ENCODE data around the gene NRL.

Gene NRL

DNA sequence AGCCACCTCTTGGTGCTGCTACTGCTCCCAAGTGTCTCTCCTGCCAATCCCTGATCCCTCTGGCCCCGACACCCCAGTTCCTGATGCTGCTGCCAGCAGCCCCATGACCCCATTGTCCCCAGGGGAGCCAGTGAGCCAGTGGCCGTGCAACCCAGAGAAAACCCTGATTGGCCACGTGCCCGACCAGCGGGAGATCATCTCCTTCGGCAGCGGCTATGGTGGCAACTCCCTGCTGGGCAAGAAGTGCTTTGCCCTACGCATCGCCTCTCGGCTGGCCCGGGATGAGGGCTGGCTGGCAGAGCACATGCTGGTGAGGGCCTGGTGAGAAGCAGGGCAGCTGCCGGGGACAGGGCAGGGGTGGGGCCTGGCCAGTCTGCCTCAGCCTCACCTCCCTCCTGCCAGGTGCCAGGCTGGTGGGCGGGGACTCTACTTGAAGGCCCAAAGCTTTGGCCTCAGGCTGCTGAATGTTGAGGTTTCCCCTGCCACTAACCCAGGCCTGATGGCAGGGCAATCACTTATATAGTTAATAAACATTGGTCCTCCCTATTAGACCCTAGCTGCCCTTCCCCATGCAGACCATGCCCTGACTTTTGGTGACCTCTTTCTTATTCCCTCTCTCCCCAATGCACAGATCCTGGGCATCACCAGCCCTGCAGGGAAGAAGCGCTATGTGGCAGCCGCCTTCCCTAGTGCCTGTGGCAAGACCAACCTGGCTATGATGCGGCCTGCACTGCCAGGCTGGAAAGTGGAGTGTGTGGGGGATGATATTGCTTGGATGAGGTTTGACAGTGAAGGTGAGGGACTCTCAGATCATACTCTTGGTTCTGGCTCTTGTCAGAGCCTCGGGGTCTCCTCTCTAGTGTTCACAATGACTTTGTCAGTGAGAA, 15.6 kb downstream of the NRL start:
- no peak for DNase-seq

DNA sequence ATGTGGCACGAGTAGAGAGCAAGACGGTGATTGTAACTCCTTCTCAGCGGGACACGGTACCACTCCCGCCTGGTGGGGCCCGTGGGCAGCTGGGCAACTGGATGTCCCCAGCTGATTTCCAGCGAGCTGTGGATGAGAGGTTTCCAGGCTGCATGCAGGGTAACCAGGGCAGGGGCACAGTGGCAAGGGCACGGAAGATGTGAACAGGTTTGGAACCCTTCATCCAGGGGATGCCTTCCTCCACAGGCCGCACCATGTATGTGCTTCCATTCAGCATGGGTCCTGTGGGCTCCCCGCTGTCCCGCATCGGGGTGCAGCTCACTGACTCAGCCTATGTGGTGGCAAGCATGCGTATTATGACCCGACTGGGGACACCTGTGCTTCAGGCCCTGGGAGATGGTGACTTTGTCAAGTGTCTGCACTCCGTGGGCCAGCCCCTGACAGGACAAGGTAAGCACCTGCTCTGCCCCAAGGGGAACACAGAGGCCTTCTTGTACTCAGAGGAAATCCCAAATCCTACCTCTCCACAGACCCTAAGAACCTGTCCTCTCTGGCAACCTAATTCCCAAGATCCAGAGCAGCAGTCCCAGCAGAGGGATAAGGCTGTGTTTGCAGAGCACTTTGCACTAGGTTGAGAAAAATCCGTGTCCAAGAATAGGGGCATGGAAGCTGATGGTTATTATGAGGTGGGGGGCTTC, 16.4 kb downstream of the NRL start:
- DNase-seq: no peak

DNA sequence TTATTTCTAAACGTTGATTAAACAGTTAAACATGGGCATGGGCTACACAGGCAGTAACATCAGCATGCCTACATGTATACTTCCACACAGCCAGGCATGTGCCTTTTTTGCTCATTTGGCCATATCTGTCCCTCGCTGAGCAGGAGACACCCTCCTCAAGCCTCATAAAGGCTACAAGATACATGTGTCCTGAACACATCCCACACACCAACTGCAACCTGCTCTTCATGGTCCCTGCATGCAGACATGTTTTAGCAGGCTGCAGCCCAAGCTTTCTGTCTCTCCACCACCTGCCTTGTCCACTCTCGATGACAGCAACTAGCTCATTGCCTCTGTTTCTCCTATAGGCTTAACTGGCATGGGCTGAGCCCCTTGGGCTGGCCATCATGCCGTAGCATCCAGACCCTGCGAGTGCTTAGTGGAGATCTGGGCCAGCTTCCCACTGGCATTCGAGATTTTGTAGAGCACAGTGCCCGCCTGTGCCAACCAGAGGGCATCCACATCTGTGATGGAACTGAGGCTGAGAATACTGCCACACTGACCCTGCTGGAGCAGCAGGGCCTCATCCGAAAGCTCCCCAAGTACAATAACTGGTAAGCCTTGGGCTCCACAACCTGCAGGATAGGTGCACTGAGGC, 18.1 kb downstream of the NRL start:
- no peak for DNase-seq

DNA sequence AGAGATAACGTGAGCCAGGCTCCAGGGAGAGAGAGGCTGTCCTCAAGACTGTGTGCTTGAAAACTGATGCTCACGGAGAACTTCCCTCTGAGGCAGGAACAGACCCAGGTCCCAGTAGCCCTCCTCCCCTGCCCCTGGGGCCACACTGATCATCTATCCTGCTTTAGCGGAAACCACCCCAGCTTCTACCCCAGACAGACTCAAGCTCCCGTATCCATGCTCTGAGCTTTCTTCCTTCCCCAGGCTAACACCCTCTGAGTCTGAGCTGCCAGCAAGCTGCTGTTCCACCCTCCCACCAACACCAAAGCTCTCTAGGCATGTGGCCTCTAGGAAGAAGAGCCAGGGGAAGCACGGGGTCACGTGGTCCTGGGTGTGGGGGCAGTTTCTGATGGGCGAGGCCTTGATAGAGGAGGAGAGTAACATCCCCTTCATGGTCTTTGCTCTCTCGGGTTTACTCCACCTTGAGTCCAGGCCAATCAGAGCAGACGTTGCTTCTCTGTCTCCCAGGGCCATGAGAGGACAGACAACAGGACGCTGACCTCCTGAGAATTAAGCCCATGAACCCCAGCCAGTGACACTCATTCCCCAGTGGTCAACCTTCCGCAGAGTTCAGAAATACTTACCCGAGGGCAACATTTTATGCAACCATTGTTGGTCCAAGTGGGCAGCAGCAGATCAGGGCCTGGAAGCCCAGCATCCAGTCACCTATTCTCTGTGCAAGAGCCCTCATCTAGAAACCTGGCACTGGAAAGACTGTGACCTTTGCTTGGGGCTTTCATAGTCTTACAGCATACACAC, 19.3 kb downstream of the NRL start:
- DNase-seq: peak; percentile 47 to 57

DNA sequence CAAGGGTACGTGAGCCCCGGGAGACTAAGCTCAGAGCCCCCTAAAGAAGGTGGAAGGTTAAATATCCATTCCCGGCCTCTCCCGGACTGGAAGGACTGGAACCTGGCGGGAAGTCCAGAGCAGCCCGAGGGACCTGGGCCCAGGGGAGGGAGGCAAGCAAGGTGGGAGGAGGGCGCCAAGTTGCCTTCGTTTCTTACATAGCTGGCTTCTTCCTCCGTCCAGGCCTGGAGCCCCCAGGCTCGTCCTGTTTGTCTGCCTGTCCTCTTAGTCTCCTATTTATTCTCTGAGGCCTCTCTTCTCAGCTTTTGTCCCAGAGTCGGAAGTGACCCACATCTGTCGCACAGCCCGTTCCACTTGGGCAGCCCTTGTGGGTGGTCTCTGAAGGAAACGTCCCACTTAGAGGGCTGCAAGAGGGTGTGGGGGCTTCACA, 19.9 kb downstream of the NRL start:
- DNase-seq: no peak

DNA sequence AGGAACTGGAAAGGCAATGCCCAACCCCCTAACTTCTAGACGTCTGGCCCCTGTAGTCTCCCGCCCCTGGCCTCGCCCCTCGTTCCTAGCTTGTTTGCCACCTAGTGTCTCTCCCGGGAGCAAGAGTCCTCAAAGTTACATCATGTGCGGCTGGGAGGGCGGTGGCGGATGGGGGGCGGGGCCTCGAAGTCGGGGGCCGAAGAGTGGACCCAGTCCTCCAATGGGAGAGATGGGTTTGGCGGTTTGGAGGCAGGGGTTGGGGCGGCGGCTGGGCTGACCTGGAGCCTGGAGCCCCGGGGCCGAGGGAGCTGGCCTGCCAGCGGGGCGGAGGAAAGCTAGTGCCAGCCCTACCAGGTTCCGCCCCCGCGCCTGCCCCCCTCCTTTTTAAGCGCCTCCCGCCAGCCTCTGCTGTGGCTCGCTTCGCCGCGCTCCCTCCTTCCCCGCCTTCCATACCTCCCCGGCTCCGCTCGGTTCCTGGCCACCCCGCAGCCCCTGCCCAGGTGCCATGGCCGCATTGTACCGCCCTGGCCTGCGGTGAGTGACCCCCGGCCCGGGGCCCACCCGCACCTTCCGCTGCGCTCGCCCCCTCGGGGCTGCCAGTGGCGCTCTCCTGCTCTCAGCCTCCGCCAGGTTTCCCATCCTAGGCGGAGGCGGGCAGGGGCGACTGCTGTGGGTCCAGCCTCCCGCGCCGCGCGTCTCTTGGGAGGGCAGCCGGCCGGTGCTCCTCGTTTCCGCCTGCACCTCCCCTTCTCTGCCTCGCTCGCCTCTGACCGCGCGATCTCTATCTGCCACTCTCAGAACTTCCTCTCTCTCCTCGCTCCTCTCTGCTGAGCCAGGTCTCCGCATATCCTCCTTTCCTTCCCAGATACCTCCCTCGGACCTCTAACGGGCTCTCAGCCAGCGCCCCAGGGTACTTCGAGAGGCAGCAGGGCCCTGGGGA, 20.6 kb downstream of the NRL start, which contains the start of gene PCK2:
PCK2 (plus strand) TSS at position 411 of the 940 bp plus-strand sequence; CDS start at position 506, 95 bp downstream.
- DNase-seq: peak; percentile 76 to 80

DNA sequence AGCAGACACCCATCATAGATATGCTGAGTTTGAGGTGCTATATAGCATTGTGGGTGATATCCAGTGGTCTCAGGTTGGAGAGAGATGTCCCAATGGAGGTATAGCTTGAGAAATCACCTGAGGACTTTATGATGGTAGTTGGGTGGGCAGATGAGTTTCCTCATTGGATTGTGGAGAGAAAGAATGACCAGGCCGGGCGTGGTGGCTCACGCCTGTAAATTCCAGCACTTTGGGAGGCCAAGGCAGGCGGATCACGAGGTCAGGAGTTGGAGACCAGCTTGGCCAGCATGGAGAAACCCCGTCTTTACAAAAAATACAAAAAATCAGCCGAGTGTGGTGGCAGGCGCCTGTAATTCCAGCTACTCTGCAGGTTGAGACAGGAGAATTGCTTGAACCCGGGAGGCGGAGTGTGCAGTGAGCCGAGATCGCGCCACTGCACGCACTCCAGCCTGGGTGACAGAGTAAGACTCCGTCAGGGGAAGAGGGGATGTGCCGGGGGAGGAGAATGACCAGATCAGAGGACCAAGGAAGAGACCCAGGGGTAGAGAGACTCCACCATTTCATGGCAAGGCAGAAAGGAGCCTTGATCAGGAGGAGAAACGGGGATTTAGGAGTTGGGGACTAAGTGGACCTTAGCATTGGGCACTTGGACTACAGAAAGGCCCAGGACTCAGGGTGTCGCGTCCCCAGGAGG, 21.4 kb downstream of the NRL start:
- DNase-seq: no peak

DNA sequence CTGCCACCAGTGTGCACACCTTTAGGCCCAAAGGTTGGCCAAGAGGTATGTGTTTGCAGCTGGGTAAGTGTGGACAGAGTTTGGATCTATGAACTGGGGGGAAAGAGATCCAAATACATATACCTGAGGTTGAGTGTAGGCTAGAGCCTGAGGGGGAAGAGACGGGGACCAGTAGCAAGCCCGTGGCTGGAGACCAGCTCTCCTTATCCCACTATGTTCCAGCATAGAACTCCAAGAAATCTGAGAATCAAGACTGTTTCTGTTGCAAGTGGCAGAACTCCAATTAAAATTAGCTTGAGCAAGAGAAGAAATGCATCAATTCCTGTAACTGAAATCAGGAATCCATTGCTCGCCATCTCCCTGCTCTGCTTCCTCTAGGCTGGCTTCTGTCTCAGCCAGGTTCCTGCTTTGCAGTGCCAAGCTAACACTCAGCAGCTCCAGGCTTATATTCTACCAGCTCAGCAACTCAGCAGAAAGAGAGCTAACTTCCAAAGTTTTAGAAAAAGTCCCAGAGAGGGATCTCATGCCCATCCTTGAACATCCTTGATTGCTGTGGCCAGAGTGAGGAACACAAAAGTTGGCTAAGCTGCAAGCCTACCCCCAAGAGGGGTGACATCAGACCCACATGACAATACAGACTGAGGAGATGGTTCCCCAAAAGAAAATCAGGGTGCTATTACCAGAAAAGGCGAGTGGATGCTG, 22.1 kb downstream of the NRL start:
- no peak for DNase-seq

DNA sequence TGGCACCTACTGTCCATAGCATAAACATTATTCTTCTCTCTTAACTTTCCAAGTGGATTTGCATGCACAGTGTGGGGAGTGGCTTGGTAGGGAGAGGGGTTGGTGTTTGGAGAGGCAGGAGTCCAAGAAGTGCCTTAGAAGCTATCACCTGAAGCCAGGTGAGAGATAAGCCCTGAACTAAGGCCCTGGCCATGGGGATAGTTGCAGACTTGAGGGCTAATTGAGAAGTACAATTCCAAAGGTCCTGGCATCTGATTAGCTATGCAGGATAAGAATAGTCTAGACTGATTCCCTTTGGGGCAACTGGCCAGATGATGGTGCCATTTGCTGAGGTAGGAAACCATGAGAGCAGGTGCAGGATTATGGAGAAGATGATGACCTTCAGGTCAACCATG, 22.6 kb downstream of the NRL start:
- no peak for DNase-seq

DNA sequence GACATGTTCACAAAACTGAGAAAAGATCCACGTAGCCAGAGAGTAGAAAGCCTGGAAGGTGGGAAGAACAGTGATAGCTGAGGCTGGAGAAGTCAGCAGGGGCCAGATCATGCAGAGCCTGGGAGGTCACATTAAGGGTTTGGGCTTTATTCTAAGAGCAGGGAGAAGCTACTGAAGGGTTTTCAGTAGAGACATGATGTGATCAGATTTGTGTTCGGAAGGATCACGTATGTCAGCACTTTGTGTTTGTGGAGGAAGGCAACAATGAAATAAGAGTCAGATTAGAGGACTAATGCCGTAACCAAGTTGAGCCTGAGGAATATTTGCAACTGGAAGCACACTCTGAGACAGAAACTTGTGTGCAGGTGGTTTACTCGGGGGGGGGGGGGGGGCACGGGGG, 24.9 kb downstream of the NRL start:
- no peak for DNase-seq

DNA sequence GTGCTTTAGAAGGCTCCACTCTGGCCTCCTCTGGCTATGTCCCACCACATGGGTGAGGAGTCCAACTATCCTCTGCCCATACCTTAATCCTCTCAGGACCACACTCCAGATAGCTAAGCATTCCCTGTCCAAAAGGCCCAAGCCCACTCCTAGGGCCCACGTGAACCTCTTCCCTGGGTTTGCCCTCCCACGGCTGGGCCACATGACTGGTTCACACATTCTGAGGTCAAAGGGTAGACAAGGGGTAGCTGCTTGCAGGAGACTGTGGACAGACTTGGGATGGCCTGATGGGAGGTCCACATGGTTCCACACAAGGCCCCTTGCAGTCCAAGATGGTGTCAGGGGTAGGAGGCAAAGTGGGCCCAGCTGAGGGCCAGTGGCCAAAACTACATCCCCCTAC, 26.7 kb downstream of the NRL start:
- DNase-seq: no peak

DNA sequence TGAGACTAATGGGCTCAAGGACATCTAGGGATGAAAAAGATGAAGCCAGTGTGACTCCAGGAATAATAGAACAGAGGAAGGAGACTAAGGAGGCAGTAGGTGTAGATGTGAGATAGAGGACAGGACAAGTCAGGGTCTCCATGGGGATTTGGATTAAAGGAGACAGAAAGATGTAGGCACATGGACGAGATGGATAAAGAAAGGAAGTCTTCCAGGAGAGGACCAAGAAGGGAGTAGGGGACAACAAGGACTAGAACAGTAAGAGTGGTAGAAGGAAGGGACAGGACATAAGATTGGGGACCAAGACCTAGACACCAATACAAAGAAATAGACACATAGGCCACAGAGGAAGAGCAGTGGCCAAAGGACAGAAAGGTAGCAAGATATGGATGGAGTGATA, 27.7 kb downstream of the NRL start:
- DNase-seq: no peak

DNA sequence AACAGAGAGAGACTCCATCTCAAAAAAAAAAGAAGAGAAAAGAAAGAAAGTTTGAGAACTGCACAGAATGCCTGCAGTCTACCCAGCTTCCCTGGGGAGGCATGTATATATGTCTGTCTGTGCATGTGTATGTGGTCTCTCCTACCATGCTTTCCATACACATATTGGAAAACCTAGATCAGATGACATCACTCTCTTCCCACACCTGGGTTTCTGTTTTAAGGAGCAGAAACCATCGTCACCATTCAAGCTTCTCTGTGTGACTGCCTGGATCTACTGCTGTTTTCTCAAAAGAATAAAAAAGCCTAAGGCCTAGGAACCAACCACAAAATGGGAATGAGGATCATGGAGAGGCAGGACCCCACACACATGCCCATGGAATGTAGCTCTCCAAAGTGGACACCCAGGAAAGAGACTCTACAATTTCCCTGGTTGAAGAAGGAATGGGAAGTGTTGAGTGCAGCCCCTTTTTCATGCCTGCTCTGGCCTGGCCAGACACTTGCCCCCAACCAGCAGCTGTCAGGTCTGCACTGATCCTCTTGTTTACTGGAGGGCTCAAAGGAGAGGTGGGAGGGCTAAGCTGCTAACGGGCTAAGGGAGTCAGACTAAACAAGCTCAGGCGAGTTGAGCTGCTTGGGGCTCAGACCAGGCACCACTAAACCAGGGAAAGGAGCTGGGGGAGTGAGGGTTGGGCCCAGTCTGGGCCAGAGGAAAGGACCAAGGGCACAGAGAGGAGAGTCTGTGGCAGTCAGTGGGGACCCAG, 28.4 kb downstream of the NRL start:
- DNase-seq: no peak

DNA sequence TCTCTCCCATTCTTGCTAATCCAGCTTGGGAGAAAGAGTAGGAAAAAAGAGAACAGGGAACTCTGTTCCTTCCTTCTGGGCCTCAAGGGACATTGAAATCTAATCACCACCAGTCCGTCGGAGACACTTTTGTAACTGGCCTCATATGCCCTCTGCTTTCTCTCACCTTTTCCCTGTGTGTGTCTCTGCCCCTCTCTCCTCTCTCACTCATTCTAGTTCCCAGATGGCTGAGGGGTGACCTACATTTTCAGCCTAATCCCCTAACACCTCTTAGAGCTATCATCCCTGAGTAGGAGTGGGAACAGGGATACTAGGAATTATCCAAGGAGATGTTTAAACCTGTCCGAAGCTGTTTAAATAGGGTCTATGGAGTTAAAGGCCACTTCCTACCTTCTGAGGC, 29.5 kb downstream of the NRL start:
- DNase-seq: no peak

DNA sequence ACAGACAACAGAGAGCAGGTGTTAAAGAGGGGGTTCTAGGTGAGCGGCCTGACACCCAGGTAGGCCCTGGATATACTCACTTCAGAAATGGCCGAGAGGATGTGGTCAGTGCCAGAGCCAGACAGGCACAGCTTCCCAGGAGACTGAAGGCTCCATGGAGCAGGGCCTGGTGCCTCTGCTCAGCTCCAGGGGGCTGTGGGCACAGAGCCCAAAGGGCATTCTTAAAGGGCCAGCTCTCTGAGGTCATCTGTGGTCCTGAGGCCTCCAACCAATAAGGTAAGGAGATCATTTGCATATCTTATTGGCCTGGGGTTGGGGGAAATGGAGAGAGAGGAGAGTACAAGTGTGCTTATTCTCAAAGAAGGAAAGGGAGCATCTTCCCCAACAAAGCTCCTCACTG, 30.3 kb downstream of the NRL start:
- no peak for DNase-seq

DNA sequence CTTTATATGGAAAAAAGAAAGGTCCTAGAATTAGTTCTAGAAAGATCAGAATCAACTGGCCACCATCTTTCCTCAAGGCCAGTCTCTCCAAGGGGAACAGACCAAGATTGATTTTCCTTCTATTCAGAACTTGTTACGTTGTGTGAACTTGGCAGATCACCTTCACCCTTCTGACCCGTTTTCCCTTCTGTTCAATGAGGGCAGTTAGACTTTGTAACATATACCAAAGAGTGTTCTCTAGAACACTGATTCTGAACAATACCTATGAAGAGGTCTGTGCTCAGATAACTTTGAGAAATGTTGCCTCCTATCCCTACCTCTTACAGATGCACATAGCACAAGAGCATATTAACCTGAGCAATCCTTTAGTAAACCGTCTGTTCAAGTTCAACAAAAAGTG, 31.3 kb downstream of the NRL start:
- no peak for DNase-seq

DNA sequence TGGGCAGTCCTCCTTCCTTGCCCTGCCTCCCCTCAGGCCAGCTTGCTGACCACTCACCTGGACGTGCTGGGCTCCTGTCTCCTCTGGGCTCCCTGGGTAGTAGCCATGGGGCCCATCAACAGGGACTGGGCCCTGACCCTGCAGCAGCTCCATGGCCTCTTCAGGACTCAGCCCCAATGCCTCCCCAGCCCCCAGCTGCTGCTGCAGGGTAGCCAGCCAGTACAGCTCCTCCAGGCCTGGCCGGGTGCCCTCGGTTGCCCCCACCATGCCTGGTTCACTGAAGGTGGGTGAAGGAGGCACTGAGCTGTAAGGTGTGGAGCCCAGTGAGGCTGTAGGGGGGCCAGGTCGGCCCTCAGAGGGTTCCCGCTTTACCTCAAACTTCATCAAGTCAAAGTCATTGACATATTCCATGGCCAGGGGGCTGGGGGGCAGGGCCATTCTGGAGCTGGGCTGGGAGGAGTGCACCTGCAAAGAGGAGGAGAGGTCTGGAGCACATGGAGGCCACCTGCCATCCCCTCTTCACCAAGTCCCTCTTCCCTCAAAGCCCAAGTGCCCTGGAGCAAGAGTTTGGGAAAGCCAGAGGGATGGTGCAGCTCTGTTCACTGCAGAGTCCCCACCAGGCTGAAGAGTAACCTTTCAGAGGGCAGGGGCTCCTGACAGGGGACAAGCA, 32.2 kb downstream of the NRL start:
- no peak for DNase-seq

DNA sequence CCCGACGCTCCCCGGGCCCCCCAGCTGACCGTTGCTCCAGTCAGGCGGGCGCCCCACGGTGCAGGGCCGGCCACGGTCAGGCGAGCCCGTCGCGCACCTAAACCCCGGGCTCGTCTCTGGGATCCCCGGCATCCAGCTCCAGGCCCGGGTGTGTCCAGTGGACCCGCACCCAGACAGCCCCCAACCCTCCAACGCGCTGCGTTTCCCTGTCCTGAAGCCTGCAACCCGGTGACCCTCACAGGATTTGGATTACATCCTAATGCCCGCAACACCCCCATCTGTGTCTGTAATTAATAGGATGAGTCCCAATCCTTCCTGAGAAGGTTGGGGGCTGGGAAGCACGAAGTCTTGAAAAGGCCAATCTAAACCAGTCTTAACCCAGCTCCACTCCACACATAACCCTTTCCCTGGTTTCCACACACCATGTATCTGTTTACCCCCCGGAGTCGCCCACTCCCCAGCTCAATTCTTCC, 33.0 kb downstream of the NRL start:
- DNase-seq: no peak

All from CD4-positive, alpha-beta T cell treated with Interferon alpha-2 for 1 hour (primary cell).